H54 (cell line): ENCODE measurements around the gene PRMT7.

Experiments
- DNase-seq: peaks from one replicate; pipeline ENCODE4 v3.0.0; 2011; ENCODE audit warnings: low spot score, mixed read lengths; ENCODE audit not compliant: insufficient read length
- FAIRE-seq: peaks from 3 replicates; lab custom pipeline; 2011; peaks lifted over from hg19 to GRCh38; lab: Jason Lieb, UNC
- POLR2A ChIP-seq: IDR thresholded peaks from 2 replicates; pipeline ENCODE4 v1.6.1; 2011; ENCODE audit warnings: low read depth, mild to moderate bottlenecking, low read length

The PRMT7 gene

DNA sequence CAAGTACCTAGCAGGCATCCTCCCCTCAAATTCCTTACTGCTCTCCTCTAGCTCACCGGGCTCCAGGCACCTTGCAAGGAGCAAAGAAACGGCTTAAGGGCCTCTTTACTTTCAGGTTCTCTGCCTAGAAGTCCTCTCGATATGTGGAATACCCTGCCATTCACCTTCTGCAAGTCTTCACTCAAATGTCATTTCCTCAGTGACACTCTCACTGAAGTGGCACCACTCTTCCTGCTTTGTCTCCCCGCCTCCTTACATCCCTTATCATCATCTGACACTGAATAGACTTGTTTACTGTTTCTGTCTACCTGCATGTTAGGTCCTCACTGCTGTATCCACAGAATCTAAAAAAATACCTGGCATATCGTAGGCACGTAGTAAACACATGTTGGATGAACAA, 1.0 kb upstream of the PRMT7 start:
- DNase-seq (no peak), FAIRE-seq (no peak)

DNA sequence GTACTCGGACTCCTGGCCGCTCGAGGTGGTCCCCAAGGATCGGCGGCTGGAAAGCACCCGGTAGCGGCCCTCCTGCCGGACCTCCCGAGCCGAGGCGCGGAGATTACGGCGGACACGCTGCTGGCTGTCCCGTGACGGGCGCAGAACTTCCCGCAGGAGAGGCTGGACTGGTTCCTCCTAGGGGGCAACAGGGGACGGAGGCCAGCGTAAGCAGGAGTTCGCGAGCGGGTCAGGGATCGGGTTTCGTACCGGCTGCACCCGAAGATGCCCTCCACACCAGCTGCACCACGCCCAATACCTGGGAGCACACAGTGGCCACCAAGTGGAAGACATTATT, 414 bp upstream of the PRMT7 start:
- TF ChIP-seq POLR2A = no peak
- FAIRE-seq = no peak
- DNase-seq = no peak

More for the DNA sequence above, 1.0 kb upstream of the PRMT7 start:
- no peak for TF ChIP-seq POLR2A

DNA sequence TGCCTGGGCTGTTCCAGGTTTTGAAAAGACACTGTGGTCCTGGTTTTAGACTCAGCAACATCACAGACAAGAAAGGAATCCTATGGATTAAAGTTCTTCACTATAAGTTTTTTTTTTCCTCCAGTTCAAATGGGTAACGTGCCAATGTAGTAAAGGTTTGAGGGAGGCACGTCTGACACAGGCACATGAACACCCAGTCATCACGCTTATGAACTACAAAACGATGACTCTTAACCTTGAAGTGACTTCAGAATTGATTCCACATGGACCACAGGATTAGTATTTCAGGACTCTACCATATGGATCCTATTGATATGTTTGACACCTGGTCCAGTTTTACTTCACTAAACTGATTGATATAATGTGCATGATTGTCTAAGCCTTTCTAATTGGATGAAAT, 2.3 kb downstream of the PRMT7 start:
- DNase-seq = no peak
- no peak for TF ChIP-seq POLR2A
- FAIRE-seq = no peak

DNA sequence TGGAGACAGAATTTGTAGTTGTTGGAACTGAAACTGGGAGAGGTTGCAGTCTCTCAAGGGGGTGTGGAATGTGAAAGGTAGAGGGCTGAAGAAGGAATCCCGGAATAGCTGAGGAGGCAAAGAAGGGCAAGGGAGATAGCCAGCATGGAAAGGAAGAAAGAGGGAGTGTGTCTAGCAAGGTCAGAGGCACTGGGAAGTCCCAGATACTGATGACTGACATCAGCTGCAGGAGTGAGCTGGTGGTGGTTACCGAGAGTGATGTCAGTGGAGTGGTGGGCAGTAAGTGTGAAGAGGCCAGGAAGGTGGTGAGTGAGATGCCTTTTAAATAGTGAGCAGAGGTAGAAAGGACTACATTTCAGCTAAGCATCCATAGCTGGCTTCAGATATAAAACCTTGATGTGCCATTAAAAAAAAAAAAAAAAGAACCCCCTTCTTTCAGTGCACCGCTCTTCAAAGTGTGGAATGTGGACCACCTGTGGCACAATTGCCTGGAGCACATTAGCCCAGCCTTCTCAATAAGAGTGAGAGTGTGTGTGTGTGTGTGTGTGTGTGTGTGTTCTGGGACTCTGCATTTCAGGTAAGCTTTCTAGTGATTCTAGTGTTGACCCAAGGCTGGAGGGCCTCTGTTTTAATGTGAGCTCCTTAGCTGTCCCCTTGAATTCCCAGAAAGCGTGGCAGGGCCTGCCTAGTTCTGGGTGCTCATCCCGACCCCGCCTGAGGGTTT, 8.5 kb downstream of the PRMT7 start:
- TF ChIP-seq POLR2A = no peak
- FAIRE-seq (no peak), DNase-seq (no peak)

DNA sequence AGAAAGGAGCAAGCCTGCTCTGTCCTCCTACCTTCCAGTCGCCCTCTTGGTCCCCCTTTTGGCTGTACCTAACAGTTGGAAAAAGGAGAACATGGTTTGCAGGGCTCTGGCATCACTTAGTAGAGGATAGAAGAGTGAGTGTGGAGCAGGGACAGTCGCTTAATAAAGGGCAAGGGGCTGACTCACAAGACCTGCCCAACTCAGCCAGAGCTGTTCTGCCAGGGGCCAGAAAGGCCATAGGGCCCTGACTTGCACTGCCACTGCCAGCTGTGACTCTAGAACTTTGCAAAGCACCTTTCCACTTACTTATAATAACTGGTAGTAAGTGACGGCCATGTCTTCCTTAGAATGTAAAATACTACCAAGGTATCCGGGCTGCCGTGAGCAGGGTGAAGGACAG, 13.5 kb downstream of the PRMT7 start:
- no peak for TF ChIP-seq POLR2A
- FAIRE-seq = no peak
- DNase-seq = no peak

DNA sequence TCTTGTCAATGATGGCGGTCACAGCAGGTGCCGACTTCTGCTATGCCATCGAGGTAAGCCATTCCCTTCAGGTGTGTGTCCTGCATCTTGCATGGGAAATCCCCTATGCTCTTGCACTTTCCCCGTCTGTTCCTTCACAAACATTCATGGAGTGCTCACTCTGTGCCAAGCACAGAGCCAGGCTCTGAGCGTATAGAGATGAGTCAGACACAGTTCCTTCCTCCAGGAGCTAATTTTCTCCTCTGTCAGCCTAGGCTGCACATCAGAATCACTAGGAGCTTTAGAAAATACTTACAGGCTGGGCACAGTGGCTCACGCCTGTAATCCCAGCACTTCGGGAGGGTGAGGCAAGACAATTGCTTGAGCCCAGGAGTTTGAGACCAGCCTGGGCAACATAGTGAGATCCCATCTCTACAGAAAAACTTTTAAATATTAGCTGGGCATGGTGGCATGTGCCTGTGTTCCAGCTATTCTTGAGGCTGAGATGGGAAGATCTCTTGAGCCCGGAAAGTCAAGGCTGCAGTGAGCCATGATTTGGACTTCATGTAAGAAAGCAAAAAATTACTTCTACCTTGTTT, 14.1 kb downstream of the PRMT7 start:
- no peak for TF ChIP-seq POLR2A
- DNase-seq = no peak
- no peak for FAIRE-seq

DNA sequence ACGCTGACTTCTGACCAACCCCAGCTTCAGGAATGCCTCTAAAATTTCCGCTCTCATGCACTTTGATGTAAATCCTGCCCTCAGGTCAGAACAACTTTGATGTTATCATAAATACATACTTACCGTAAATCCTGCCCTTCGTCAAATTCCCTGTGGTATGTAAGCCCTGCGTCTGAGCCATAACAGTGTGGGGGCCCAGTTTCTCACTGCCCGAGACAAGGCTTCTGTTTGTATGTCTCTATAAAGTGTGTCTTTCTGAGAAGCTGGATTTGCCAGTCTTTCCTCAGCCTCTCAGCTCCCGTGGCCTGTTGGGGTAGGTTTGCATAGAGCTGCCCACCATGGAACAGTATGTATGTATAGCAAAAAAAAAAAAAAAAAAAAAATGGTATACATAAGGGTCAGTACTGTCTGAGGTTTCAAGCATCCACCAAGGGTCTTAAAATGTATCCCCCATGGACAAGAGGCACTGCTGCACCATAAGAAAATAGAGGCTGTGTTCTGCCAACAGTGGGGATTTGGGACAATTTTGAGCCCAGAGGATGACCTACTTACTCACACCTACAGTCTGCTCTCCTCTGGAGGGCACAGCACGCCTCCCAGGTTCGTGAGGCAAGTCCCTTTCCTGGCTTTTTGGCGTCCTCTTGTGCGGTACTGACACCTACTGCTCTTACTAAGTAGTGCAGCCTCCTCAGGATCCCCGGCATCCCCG, 17.5 kb downstream of the PRMT7 start:
- no peak for TF ChIP-seq POLR2A
- peak; percentile 87 for FAIRE-seq
- DNase-seq = peak; percentile 79

DNA sequence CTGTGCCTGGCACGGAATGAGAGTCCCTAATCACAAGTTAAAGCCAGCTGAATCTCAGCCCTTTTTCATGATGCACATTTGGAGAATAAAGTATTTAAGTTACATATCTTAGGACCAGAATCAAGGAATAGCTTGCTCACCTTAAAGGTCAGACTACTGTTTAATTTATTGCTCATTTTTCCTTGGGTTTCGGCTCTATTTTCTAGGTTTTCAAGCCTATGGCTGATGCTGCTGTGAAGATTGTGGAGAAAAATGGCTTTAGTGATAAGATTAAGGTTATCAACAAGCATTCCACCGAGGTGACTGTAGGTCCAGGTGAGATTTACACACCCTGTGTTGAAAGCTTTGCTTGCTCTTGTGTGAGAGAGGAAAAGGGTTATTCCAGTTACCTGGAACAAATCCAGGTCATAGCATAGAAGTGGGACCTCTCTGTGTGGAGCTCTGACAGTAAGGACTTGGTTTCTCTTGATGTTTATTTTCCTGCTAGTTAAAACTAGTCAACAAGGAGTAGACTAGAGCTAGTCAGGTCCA, 18.1 kb downstream of the PRMT7 start:
- FAIRE-seq (no peak), DNase-seq (no peak)
- TF ChIP-seq POLR2A = no peak

DNA sequence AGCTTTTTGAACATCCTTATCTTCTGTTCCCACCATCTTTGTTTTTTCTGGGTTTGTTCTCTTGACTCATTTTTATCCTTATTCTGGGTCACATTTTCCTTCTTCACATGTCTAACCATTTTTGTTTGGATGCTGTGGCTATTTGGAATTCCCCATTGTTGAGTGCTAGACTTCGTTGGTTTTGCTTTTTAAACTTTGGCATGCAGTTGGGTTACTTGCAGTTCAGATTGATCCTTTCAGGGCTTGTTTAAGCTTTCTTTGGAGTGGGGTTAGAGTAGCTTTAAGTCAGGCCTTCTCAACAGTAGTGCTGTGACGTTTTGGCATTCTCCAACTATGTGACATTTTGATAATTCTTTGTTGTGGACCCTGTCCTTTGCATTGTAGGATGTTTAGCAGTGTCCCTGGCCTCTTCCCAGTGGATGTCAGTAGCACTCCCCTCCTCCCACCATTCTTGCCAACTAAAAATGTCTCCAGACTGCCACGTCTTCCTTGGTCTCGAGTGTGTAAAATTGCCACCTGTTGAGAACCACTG, 21.1 kb downstream of the PRMT7 start:
- FAIRE-seq = no peak
- no peak for DNase-seq
- no peak for TF ChIP-seq POLR2A

DNA sequence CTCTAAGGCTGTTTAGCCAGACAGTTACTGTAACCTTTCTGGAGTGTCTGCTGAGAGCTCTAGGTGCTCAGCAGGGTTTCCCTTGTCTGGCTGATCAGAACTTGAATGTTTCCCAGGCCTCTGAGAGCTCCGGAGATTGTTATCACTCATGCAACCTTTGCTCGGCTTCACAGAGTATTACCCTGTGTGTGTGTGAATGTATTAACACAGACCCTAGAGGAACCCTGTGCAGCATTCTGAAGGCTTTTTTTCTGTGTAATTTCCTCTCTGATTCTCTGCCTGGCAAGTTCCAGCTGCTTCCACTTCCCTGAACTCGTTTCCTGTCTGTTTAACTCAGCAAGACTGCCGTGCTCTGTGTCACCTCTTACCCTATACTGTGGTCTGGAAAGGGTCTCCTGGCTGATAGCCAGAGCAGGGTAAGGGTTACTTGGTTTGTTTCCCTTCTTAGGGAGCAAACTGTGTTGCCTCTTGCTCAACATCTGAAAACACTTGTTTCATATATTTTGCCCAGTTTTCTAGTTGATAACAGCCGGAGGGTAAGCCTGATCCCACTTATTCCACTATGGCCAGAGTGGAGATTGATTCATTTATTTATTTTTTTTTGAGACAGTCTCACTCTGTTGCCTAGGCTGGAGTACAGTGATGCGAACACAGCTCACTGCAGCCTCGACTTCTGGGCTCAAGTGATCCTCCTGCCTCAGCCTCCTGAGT, 21.7 kb downstream of the PRMT7 start:
- FAIRE-seq (no peak), DNase-seq (no peak)
- TF ChIP-seq POLR2A = no peak

DNA sequence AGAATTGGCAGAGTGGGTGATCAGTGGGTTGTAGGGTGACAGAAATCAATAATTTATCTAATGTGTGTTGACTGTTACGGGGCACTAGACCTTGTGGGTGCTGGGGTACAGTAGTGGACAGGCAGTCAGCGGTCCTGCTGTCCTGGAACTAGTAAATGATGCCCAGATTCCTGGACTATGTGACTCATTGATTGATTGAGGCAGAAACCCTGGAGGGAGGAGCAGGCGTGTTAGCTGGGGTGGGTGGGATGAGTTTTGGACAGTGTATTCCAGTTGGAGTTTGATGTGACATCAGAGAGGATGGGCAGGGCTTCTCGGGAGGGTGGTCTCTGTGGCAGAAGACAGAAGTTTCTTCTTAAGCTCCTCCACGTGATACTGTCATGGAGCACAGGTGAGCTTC, 24.4 kb downstream of the PRMT7 start:
- no peak for DNase-seq
- no peak for TF ChIP-seq POLR2A
- FAIRE-seq = no peak

DNA sequence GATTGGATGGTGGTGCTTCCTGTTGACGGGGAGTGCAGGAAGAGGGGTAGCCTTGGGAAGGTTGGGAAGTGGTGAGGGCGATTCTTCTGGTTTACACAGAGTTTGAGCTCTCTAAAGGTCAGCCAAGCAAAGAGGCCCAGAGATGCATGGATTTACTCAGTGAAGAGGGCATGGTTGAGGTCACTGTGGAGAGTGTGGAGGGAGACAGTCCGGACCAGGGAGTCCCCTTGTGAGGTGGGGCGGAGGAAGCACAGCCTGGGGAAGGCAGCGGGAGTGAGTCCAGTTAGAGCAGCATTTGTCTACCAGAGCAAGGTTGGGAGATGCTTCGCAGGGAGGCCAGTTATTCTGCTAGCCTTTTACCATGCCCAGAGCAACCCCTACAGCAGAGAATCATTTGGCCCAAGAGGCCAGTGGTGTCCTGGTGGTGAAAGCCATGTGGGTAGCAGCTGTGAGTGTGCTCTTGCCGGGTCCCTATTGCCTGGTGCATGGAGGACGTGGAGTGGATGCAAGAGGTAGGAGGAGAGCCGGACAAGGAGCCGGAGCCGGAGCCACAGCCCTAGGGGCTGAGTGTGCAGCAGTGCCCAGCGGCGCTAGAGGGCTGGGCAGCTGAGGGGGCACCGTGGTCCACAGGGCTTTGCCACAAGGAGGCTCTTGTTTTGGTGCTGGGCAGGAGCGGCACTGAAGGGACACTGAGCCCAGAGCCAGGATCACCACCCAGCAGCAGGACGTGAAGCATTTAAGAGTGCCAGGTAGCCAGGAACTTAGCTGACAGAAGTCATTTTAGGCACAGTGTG, 27.7 kb downstream of the PRMT7 start:
- DNase-seq (no peak), FAIRE-seq (no peak)
- TF ChIP-seq POLR2A = no peak

DNA sequence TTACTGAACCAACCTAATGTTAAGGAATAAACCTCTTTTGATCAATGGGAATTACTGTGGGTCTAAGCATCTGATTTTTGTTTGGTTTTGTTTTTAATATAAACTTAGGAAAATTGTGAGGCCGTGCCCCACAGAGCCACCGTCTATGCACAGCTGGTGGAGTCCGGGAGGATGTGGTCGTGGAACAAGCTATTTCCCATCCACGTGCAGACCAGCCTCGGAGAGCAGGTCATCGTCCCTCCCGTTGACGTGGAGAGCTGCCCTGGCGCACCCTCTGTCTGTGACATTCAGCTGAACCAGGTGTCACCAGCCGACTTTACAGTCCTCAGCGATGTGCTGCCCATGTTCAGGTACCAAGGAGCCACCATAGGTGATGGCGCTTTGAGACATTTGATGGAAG, 28.4 kb downstream of the PRMT7 start:
- DNase-seq = no peak
- TF ChIP-seq POLR2A = no peak
- no peak for FAIRE-seq
